Smooth muscle cell (in vitro differentiated cells): Measurements from ENCODE around the gene DUSP12. TPM values are rescaled to one million over a fixed set of nuclear protein-coding genes. Genes with fewer than 3 reads are reported as not detected.
A peak's percentile ranks its signal among the peaks of the same experiment; 100 is the strongest.

ENCODE experiments used
- DNase-seq: peaks from one replicate; lab custom pipeline; 2025; ENCODE audit not compliant: unreplicated experiment; lab: John Stamatoyannopoulos, UW
- H2AFZ ChIP-seq: fragments of 200-600 bp; sonication (generic); 2 replicates; pipeline ENCODE4 v1.6.0; 2016; ENCODE audit warnings: antibody characterized with exemption, low read depth, mild to moderate bottlenecking
- H3F3A ChIP-seq: fragments of 200-600 bp; sonication (generic); 2 replicates; pipeline ENCODE4 v1.6.0; 2017; ENCODE audit warnings: antibody characterized with exemption, low read depth
- H3K27ac ChIP-seq: fragments of 200-600 bp; sonication (generic); 2 replicates; pipeline ENCODE4 v1.5.1; 2016; ENCODE audit warnings: low read depth, mild to moderate bottlenecking
- H3K27me3 ChIP-seq: fragments of 200-600 bp; sonication (generic); 2 replicates; pipeline ENCODE4 v1.6.1; 2016; ENCODE audit warnings: low read depth, mild to moderate bottlenecking
- H3K36me3 ChIP-seq: fragments of 200-600 bp; sonication (generic); 2 replicates; pipeline ENCODE4 v1.5.1; 2016; ENCODE audit warnings: low read depth
- H3K4me1 ChIP-seq: fragments of 200-600 bp; sonication (generic); 2 replicates; pipeline ENCODE4 v1.5.1; 2016; ENCODE audit warnings: low read depth
- H3K4me2 ChIP-seq: fragments of 200-600 bp; sonication (generic); 2 replicates; pipeline ENCODE4 v1.6.0; 2016; ENCODE audit warnings: mild to moderate bottlenecking
- H3K4me3 ChIP-seq: fragments of 200-600 bp; sonication (generic); 2 replicates; pipeline ENCODE4 v1.5.1; 2016; ENCODE audit warnings: mild to moderate bottlenecking
- H3K79me2 ChIP-seq: fragments of 200-600 bp; sonication (generic); 2 replicates; pipeline ENCODE4 v1.6.0; 2016; ENCODE audit warnings: low read depth, mild to moderate bottlenecking
- H3K9ac ChIP-seq: fragments of 200-600 bp; sonication (generic); 2 replicates; pipeline ENCODE4 v1.6.0; 2016; ENCODE audit warnings: low read depth
- H3K9me3 ChIP-seq: fragments of 200-600 bp; sonication (generic); replicated peaks from 2 replicates; pipeline ENCODE4 v1.5.1; 2016; ENCODE audit warnings: low read depth
- H4K20me1 ChIP-seq: fragments of 200-600 bp; sonication (generic); 2 replicates; pipeline ENCODE4 v1.6.0; 2016; ENCODE audit warnings: low read depth
- CTCF ChIP-seq: fragments of 200-600 bp; sonication (generic); IDR thresholded peaks from 2 replicates; pipeline ENCODE4 v1.5.1; 2017; ENCODE audit warnings: borderline replicate concordance, mild to moderate bottlenecking, antibody characterized with exemption; ENCODE audit not compliant: insufficient read depth, poor library complexity, severe bottlenecking
- WGBS: methylation state at CpG from one replicate; pipeline ENCODE4 v1.1.7; 2016; ENCODE audit warnings: low lambda C conversion rate; 5-methylcytosine and 5-hydroxymethylcytosine counted together
- polyA plus RNA-seq: library from polyadenylated mRNA; unstranded; fragments of >200 nt; fragmentation: Nextera tagmentation; extraction: Ambion mirVana; gene quantifications from 2 replicates; pipeline ENCODE4 v1.2.1, GENCODE V29; 2016
- total RNA-seq: library from RNA; depleted of rRNA; stranded (reverse); fragments of >200 nt; gene quantifications from 2 replicates; pipeline ENCODE4 v1.2.3, GENCODE V29; 2014

Gene DUSP12
- total and polyA plus RNA-seq, 2 experiments from 2014 or later, result 41.8 to 45.7 TPM

GRCh38 chr1:161731241-161731640 is 18.3 kb upstream of the DUSP12 start:
- no peak for TF ChIP-seq CTCF
- Histone ChIP-seq H3K27me3 (no peaks in the 10 kb centered on the region), H3K4me1 (peaks cover 3% of the 10 kb centered on the region), H4K20me1 (no peaks in the 10 kb centered on the region), H3K36me3 (no peaks in the 10 kb centered on the region), H3K4me3 (no peak overlapping the region), H3K4me2 (no peak overlapping the region), H3F3A (peaks cover 17% of the 10 kb centered on the region), H3K79me2 (no peaks in the 10 kb centered on the region), H2AFZ (peak overlapping the region; percentile 20), H3K9me3 (no peaks in the 10 kb centered on the region), H3K9ac (no peak overlapping the region), H3K27ac (no peak overlapping the region)
- DNase-seq, result no peak
- 78% methylated on average over 6 of the region's 6 CpGs for WGBS

DNA sequence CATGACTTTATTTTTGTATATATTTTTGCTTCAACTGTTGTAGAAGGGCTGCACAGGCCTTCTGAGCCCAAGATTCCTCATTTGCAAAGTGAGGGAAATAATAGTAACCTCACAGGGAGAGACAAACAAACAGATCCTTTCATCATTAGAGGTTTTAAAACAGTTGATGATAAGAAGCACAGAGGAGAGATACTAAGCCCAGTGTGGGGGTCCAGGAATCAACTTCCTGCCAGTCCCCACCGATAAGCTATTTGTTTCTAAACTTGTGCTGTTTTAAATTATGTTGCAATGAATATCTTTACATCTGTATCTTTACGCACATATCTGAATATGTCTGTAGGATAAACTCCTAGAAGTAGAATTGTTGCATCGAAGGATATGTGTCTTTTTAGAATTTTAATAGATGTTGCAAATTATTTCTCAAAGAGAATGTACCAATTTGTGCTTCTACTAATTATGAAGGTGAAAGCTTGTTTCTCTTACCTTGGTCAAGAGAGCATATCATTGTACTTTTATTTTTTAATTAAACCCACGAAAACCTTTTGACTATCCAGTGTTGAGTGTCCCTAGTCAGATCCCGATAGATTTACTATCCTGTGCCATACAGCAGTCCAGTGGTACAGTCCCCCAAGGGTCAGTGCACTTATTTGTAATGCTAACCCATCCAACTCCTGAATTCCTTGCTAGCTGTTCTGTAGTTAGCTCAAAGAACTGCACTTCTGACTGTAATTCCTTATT is 17.4 kb upstream of the DUSP12 start:
- Histone ChIP-seq H3K27ac (no peak overlapping the region), H3K27me3 (no peaks in the 10 kb centered on the region), H3K9me3 (no peaks in the 10 kb centered on the region), H4K20me1 (no peaks in the 10 kb centered on the region), H3F3A (peaks cover 17% of the 10 kb centered on the region), H3K36me3 (no peaks in the 10 kb centered on the region), H2AFZ (peak overlapping the region; percentile 20), H3K4me3 (no peak overlapping the region), H3K9ac (no peak overlapping the region), H3K79me2 (no peaks in the 10 kb centered on the region), H3K4me1 (peaks cover 3% of the 10 kb centered on the region), H3K4me2 (no peak overlapping the region)
- TF ChIP-seq CTCF, result no peak
- 68% methylated on average over 5 of the region's 5 CpGs for WGBS
- DNase-seq, result no peak

DNA sequence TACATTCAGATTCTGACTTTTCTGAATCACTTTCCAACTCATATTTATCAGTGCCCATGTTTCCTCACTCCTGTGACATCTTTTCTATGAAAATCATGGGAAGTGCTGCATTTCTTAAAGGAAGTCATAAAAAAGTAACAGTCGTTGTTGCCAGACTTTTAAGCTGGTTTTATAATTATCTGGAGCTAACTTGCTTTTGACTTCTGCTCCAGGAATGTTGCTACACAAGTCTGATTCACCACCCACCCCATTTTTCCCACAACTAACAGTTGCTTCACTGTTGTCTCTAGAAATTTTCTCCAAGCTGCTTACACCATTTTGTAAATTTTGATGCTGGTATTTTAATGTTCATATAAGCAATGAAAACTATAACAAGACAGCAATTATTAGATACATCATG is 16.1 kb upstream of the DUSP12 start:
- no peak for TF ChIP-seq CTCF
- H3K9me3 ChIP-seq, result no peaks in the 10 kb centered on the region
- no peaks in the 10 kb centered on the region for H4K20me1 ChIP-seq
- H2AFZ ChIP-seq, result no peak overlapping the region
- H3K27ac ChIP-seq, result peak overlapping the region; percentile 82
- H3K4me2 ChIP-seq, result peak overlapping the region; percentile 62
- H3K9ac ChIP-seq, result no peak overlapping the region
- H3K4me1 ChIP-seq, result peaks cover 3% of the 10 kb centered on the region
- H3K79me2 ChIP-seq, result no peaks in the 10 kb centered on the region
- no peaks in the 10 kb centered on the region for H3K27me3 ChIP-seq
- WGBS, result 0% methylated on average over 1 of the region's 1 CpG
- peaks cover 17% of the 10 kb centered on the region for H3F3A ChIP-seq
- DNase-seq, result no peak
- no peak overlapping the region for H3K4me3 ChIP-seq
- H3K36me3 ChIP-seq, result no peaks in the 10 kb centered on the region

GRCh38 chr1:161735837-161736236 is 13.7 kb upstream of the DUSP12 start:
- H3K4me2 ChIP-seq, result no peak overlapping the region
- DNase-seq, result no peak
- no peaks in the 10 kb centered on the region for H3K36me3 ChIP-seq
- no peak overlapping the region for H3K27ac ChIP-seq
- H3K4me1 ChIP-seq, result peaks cover 3% of the 10 kb centered on the region
- H3K79me2 ChIP-seq, result no peaks in the 10 kb centered on the region
- no peak overlapping the region for H3K4me3 ChIP-seq
- H4K20me1 ChIP-seq, result no peaks in the 10 kb centered on the region
- H3K9ac ChIP-seq, result no peak overlapping the region
- H3K9me3 ChIP-seq, result no peaks in the 10 kb centered on the region
- WGBS, result 92% methylated on average over 3 of the region's 3 CpGs
- no peaks in the 10 kb centered on the region for H3K27me3 ChIP-seq
- no peak overlapping the region for H2AFZ ChIP-seq
- TF ChIP-seq CTCF, result no peak
- H3F3A ChIP-seq, result peaks cover 17% of the 10 kb centered on the region
